ENCODE measurements around the gene TCN2. TPM values are rescaled to one million over a fixed set of nuclear protein-coding genes. Genes with fewer than 3 reads are reported as not detected.
"Not testable (repeated sequence)": the region's sequence is repeated elsewhere in the genome, so short reads cannot be mapped to it uniquely, and the experiment has no call there.

TCN2 gene
- total RNA-seq, 1 donor from 2014 or later: 43.4 TPM

DNA sequence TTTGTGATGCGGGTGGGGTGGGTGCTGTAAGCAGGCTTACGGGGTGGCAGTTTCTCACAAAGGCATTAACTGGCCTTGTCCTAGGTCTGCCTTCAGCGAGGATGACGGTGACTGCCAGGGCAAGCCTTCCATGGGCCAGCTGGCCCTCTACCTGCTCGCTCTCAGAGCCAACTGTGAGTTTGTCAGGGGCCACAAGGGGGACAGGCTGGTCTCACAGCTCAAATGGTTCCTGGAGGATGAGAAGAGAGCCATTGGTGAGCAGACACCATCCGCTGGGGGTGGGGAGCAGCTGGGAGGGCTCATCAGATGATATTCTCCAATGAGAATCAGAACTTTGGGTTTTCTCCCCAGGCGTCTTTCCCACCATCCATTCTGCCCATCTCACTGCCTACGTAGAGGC is 5.8 kb downstream of the TCN2 start:
- intact Hi-C loops (cut with DNase I): no loop called here
- H3K36me3 ChIP-seq: peaks cover 7% of the 10 kb centered on the region
- H3K27ac ChIP-seq: no peak overlapping the region

DNA sequence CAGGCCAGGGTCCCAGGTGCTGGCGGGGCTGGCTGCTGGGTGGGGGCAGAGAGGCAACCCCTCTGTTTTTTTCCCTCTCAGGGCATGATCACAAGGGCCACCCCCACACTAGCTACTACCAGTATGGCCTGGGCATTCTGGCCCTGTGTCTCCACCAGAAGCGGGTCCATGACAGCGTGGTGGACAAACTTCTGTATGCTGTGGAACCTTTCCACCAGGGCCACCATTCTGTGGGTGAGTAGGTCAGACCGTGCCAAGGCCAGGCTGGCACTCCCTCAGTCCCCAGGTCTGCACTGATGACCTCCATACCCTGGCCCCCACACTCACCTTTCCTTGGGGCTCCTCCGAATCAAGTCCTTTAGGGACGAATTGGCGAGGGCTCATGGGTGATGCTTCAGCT is 7.3 kb downstream of the TCN2 start:
- ATAC-seq: no peak
- intact Hi-C loops (cut with DNase I): no loop called here

More for the DNA sequence above, 5.8 kb downstream of the TCN2 start:
- ATAC-seq (no peak), DNase-seq (no peak)
- H3K9me3 ChIP-seq: no peaks in the 10 kb centered on the region
- TF ChIP-seq, protein P1, sequence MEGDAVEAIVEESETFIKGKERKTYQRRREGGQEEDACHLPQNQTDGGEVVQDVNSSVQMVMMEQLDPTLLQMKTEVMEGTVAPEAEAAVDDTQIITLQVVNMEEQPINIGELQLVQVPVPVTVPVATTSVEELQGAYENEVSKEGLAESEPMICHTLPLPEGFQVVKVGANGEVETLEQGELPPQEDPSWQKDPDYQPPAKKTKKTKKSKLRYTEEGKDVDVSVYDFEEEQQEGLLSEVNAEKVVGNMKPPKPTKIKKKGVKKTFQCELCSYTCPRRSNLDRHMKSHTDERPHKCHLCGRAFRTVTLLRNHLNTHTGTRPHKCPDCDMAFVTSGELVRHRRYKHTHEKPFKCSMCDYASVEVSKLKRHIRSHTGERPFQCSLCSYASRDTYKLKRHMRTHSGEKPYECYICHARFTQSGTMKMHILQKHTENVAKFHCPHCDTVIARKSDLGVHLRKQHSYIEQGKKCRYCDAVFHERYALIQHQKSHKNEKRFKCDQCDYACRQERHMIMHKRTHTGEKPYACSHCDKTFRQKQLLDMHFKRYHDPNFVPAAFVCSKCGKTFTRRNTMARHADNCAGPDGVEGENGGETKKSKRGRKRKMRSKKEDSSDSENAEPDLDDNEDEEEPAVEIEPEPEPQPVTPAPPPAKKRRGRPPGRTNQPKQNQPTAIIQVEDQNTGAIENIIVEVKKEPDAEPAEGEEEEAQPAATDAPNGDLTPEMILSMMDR (IDR thresholded peaks at IDR 0.05): no peak
- H3K27me3 ChIP-seq: no peaks in the 10 kb centered on the region
- peaks cover 21% of the 10 kb centered on the region for H3K4me1 ChIP-seq
- no peak overlapping the region for H3K4me3 ChIP-seq

DNA sequence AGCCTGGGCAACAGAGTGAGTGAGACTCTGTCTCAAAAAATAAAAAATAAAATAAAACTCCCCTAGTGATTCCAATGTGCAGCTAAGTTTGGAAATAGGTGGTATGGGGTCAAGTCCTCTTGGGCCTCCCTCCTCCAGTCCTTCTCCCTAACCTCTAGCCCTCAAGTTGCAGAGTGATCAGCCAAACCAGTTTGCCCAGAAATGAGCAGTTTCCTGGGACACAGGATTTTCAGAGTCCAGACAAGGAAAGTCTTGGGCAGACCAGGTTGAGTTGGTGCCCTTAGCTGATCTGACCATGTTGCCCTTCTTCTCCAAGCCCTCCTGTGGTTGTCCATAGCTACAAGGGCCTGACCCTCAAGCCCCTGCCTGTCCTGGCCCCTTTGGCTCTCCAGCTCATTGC is 7.9 kb downstream of the TCN2 start:
- Histone ChIP-seq H3K27ac (no peak overlapping the region), H3K36me3 (peaks cover 7% of the 10 kb centered on the region), H3K9me3 (no peaks in the 10 kb centered on the region), H3K4me3 (no peak overlapping the region), H3K4me1 (peaks cover 2% of the 10 kb centered on the region), H3K27me3 (no peaks in the 10 kb centered on the region)
- intact Hi-C loops (cut with DNase I): no loop called here
- TF ChIP-seq, protein P1 (IDR thresholded peaks at IDR 0.05): no peak
- ATAC-seq (no peak), DNase-seq (no peak)

More for the DNA sequence above, 7.3 kb downstream of the TCN2 start:
- TF ChIP-seq, protein P1 (IDR thresholded peaks at IDR 0.05): no peak
- peaks cover 8% of the 10 kb centered on the region for H3K4me1 ChIP-seq
- no peaks in the 10 kb centered on the region for H3K9me3 ChIP-seq
- no peak for DNase-seq
- no peak overlapping the region for H3K27ac ChIP-seq
- H3K36me3 ChIP-seq: peaks cover 7% of the 10 kb centered on the region
- H3K27me3 ChIP-seq: no peaks in the 10 kb centered on the region
- no peak overlapping the region for H3K4me3 ChIP-seq

DNA sequence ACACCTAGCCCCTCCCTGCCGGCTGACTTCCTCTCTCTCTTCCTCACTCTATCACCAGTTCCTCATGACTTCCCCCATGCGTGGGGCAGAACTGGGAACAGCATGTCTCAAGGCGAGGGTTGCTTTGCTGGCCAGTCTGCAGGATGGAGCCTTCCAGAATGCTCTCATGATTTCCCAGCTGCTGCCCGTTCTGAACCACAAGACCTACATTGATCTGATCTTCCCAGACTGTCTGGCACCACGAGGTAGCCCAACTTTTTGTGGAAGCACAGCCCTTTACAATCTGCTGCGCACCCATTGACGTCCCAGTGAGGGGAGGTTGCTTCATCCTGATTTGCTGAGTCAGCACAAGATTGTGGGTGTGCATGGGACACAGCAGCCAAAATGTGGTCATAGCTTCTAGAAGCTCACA is 8.6 kb downstream of the TCN2 start:
- H3K27me3 ChIP-seq: no peaks in the 10 kb centered on the region
- TF ChIP-seq, protein P1 (IDR thresholded peaks at IDR 0.05): no peak
- no peaks in the 10 kb centered on the region for H3K4me1 ChIP-seq
- H3K27ac ChIP-seq: no peak overlapping the region
- intact Hi-C loops (cut with DNase I): no loop called here
- ATAC-seq (peak; percentile 78), DNase-seq (no peak)
- H3K4me3 ChIP-seq: no peak overlapping the region
- H3K9me3 ChIP-seq: no peaks in the 10 kb centered on the region
- H3K36me3 ChIP-seq: peaks cover 7% of the 10 kb centered on the region

DNA sequence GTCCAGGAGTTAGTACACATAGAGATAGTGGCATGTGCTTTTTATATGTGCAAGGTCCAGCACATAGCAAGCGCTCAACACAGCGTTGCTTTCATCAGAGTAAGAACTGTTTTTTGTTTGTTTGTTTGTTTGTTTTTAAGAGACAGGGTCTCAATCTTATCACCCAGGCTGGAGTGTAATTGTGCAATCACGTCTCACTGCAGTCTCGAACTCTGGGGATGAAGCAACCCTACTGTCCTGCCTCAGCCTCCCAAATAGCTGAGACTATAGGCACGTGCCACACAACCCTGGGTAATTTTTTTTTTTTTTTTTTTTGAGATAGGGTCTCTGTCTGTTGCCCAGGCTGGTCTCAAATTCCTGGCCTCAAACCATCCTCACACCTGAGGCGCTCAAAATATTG is 10.8 kb downstream of the TCN2 start:
- Histone ChIP-seq H3K36me3 (no peaks in the 10 kb centered on the region), H3K9me3 (no peaks in the 10 kb centered on the region), H3K4me3 (no peak overlapping the region), H3K27ac (no peak overlapping the region), H3K27me3 (no peaks in the 10 kb centered on the region), H3K4me1 (no peaks in the 10 kb centered on the region)
- intact Hi-C loops (cut with DNase I): no loop called here
- DNase-seq (no peak), ATAC-seq (no peak)
- TF ChIP-seq, protein P1 (IDR thresholded peaks at IDR 0.05): no peak

DNA sequence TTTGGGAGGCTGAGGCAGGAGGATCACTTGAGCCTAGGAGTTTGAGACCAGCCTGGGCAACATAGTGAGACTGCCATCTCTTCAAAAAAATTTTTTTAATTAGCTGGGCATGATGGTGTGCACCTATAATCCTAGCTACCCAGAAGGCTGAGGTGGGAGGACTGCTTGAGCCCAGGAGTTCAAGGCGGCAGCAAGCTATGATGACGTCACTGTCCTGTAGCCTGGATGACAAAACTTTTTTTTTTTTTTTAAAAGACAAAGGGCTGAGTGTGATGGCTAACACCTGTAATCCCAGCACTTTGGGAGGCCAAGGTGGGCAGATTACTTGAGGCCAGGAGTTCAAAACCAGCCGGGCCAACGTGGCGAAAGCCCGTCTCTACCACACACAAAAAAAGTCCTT is 12.9 kb downstream of the TCN2 start:
- intact Hi-C loops (cut with DNase I); H3K27ac ChIP-seq; ATAC-seq; H3K36me3 ChIP-seq; DNase-seq; H3K9me3 ChIP-seq; H3K27me3 ChIP-seq; H3K4me3 ChIP-seq; H3K4me1 ChIP-seq: not testable (repeated sequence)

Data from upper lobe of right lung (tissue), 1 donor.